Measurements from ENCODE around the gene SPEF1. TPM values are rescaled to one million over a fixed set of nuclear protein-coding genes. Genes with fewer than 3 reads are reported as not detected.

SPEF1 gene
- total RNA-seq, 1 experiment from 2014 or later = 0.40 TPM

- DNase-seq (ENCODE audit: low read depth, low spot score) = no peak
- in situ Hi-C loops (cut with HindIII; ENCODE audit: low pct_unique_long_range_greater_than_20kb, low sequenced_read_pairs) = no loop called here
These were observed 50.2 kb downstream of the SPEF1 start for GRCh38 chr20:3730803-3731672.

GRCh38 chr20:3729811-3730540, 51.3 kb downstream of the SPEF1 start:
- in situ Hi-C loops (cut with HindIII; ENCODE audit: low pct_unique_long_range_greater_than_20kb, low sequenced_read_pairs) = no loop called here
- no peak for DNase-seq (ENCODE audit: low read depth, low spot score)

GRCh38 chr20:3729378-3729777, 51.9 kb downstream of the SPEF1 start:
- in situ Hi-C loops (cut with HindIII; ENCODE audit: low pct_unique_long_range_greater_than_20kb, low sequenced_read_pairs) = no loop called here
- no peak for DNase-seq (ENCODE audit: low read depth, low spot score)

GRCh38 chr20:3728876-3729275, 52.4 kb downstream of the SPEF1 start:
- in situ Hi-C loops (cut with HindIII; ENCODE audit: low pct_unique_long_range_greater_than_20kb, low sequenced_read_pairs) = no loop called here
- no peak for DNase-seq (ENCODE audit: low read depth, low spot score)

- no peak for DNase-seq (ENCODE audit: low read depth, low spot score)
- in situ Hi-C loops (cut with HindIII; ENCODE audit: low pct_unique_long_range_greater_than_20kb, low sequenced_read_pairs) = no loop called here
These were observed 52.9 kb downstream of the SPEF1 start for GRCh38 chr20:3728354-3728753.

Other genes starting within 250 kb of the SPEF1 start
- gene GFRA4, start 118.0 kb downstream of the SPEF1 start, total RNA-seq (2014; rRNA removed; shearing (Covaris generic)) = not detected in 2 replicates
- gene ADAM33, start 99.4 kb downstream of the SPEF1 start, total RNA-seq (2014; rRNA removed; shearing (Covaris generic)) = not detected in 2 replicates
- not detected in 2 replicates for gene SIGLEC1, start 68.8 kb downstream of the SPEF1 start, total RNA-seq (2014; rRNA removed; shearing (Covaris generic))
- 0.21 TPM in 1 of 2 replicates, not detected in the other for gene HSPA12B, start 48.8 kb downstream of the SPEF1 start, total RNA-seq (2014; rRNA removed; shearing (Covaris generic))
- gene ADISSP, start 13.7 kb downstream of the SPEF1 start, total RNA-seq (2014; rRNA removed; shearing (Covaris generic)) = 63.5 and 69.7 TPM in 2 replicates
- 107 and 115 TPM in 2 replicates for gene CENPB, start 5.3 kb upstream of the SPEF1 start, total RNA-seq (2014; rRNA removed; shearing (Covaris generic))
- 60.7 and 67.1 TPM in 2 replicates for gene CDC25B, start 14.9 kb upstream of the SPEF1 start, total RNA-seq (2014; rRNA removed; shearing (Covaris generic))
- gene AP5S1, start 39.1 kb upstream of the SPEF1 start, total RNA-seq (2014; rRNA removed; shearing (Covaris generic)) = 27.0 and 29.2 TPM in 2 replicates
- gene MAVS, start 65.4 kb upstream of the SPEF1 start, total RNA-seq (2014; rRNA removed; shearing (Covaris generic)) = 23.9 and 27.0 TPM in 2 replicates
- 62.8 and 63.7 TPM in 2 replicates for gene PANK2, start 107.9 kb upstream of the SPEF1 start, total RNA-seq (2014; rRNA removed; shearing (Covaris generic))
- 9.4 and 11.8 TPM in 2 replicates for gene RNF24, start 234.1 kb upstream of the SPEF1 start, total RNA-seq (2014; rRNA removed; shearing (Covaris generic))